GM12878 (cell line): ENCODE results near the gene TOR1B. TPM values are rescaled to one million over a fixed set of nuclear protein-coding genes. Genes with fewer than 3 reads are reported as not detected.

Experiments used
- ATAC-seq: fragments of 200-7000 bp; cut with Tn5 transposase; 3 replicates; pipeline ENCODE4 v1.9.1; 2020; ENCODE audit warnings: mild to moderate bottlenecking, moderate library complexity
- BruUV-seq: library from RNA; stranded (reverse); fragments of 400-500 nt; replicated peaks from 2 replicates; lab custom pipeline; 2021; lab: Mats Ljungman, UMichigan
- CTCF ChIA-PET: fragments of 300-600 bp; sonication (Branson Sonifier 250); formaldehyde crosslinking; extraction: SDS; loops from one replicate; lab custom pipeline; 2021; ENCODE audit warnings: inconsistent platforms; lab: Yijun Ruan, JAX
- POLR2A ChIA-PET: fragments of 350-600 bp; formaldehyde crosslinking; extraction: SDS; loops from one replicate; lab custom pipeline; 2021; ENCODE audit warnings: inconsistent platforms; lab: Charles Lee
- RAD21 ChIA-PET: fragments of 300-600 bp; sonication (Branson Sonifier 250); formaldehyde crosslinking; loops from one replicate; lab custom pipeline; 2023; ENCODE audit warnings: antibody characterized with exemption; ENCODE audit not compliant: unreplicated experiment; lab: Charles Lee
- SMC1A ChIA-PET: fragments of 300-600 bp; sonication (Branson Sonifier 250); formaldehyde crosslinking; loops from one replicate; lab custom pipeline; 2023; ENCODE audit not compliant: unreplicated experiment, uncharacterized antibody; lab: Charles Lee
- DNase-seq: peaks from one replicate; pipeline ENCODE4 v3.0.0-alpha.2; 2011; ENCODE audit warnings: low read depth, low spot score
- FAIRE-seq: peaks from 3 replicates; lab custom pipeline; 2011; peaks lifted over from hg19 to GRCh38; lab: Jason Lieb, UNC
- H2AFZ ChIP-seq: 2 replicates; pipeline ENCODE4 v1.6.0; 2011; ENCODE audit warnings: low read depth, low read length, control low read depth; ENCODE audit not compliant: control insufficient read depth
- H3K27ac ChIP-seq: 2 replicates; pipeline ENCODE4 v1.5.1; 2011; ENCODE audit warnings: control low read depth; ENCODE audit not compliant: control insufficient read depth, insufficient read depth
- H3K27me3 ChIP-seq, 2 experiments: replicated peaks in 1 of 2; 2 replicates each; pipeline versions ENCODE4 v1.6.0 to v1.6.1; 2011; ENCODE audit warnings: low read length in 1 of 2; ENCODE audit not compliant: control insufficient read depth in 2 of 2, insufficient read depth in 2 of 2
- H3K36me3 ChIP-seq, 2 experiments: 2 replicates each; pipeline ENCODE4 v1.5.1; 2011; ENCODE audit warnings: low read length in 1 of 2; ENCODE audit not compliant: control insufficient read depth in 2 of 2, insufficient read depth in 2 of 2
- H3K4me1 ChIP-seq: 2 replicates; pipeline ENCODE4 v1.6.1; 2011; ENCODE audit warnings: mild to moderate bottlenecking, low read length, moderate library complexity, mixed read lengths; ENCODE audit not compliant: control insufficient read depth, insufficient read depth
- H3K4me2 ChIP-seq: 2 replicates; pipeline ENCODE4 v1.6.0; 2011; ENCODE audit warnings: control low read depth; ENCODE audit not compliant: control insufficient read depth, insufficient read depth
- H3K4me3 ChIP-seq: fragments of 200-600 bp; sonication (generic); 2 replicates; pipeline ENCODE4 v1.5.1; 2016
- H3K79me2 ChIP-seq: 2 replicates; pipeline ENCODE4 v1.6.0; 2011; ENCODE audit warnings: low read length; ENCODE audit not compliant: control insufficient read depth, insufficient read depth
- H3K9ac ChIP-seq: 2 replicates; pipeline ENCODE4 v1.8.0; 2011; ENCODE audit warnings: low read length, control low read depth, mixed read lengths; ENCODE audit not compliant: control insufficient read depth, insufficient read depth
- H3K9me3 ChIP-seq: replicated peaks from 3 replicates; pipeline ENCODE4 v1.5.1; 2011; ENCODE audit warnings: mild to moderate bottlenecking, low read length; ENCODE audit not compliant: control insufficient read depth, insufficient read depth
- H4K20me1 ChIP-seq: 2 replicates; pipeline ENCODE4 v1.6.0; 2011; ENCODE audit not compliant: control insufficient read depth, insufficient read depth
- CREM ChIP-seq: IDR thresholded peaks from 2 replicates; pipeline ENCODE4 v1.6.1; 2014; ENCODE audit warnings: antibody characterized with exemption, low read depth
- CUX1 ChIP-seq: IDR thresholded peaks from 2 replicates; pipeline ENCODE4 v1.6.1; 2012; ENCODE audit warnings: improper control_type of control experiment, low read depth, low read length; ENCODE audit not compliant: insufficient replicate concordance
- E4F1 ChIP-seq: fragments of 450-650 bp; IDR thresholded peaks from 2 replicates; pipeline ENCODE4 v1.6.1; 2018; ENCODE audit warnings: borderline replicate concordance, mild to moderate bottlenecking; ENCODE audit not compliant: partially characterized antibody
- IKZF2 ChIP-seq, 2 experiments: fragments of 450-650 bp; IDR thresholded peaks; 2 replicates each; pipeline ENCODE4 v1.6.1; 2017; ENCODE audit warnings: mild to moderate bottlenecking in 2 of 2, moderate library complexity in 2 of 2
- MEF2B ChIP-seq: fragments of 450-650 bp; IDR thresholded peaks from 2 replicates; pipeline ENCODE4 v1.6.1; 2018; ENCODE audit warnings: mild to moderate bottlenecking, moderate library complexity; ENCODE audit not compliant: partially characterized antibody, poor library complexity, severe bottlenecking
- NR2C1 ChIP-seq: fragments of 450-650 bp; IDR thresholded peaks from 2 replicates; pipeline ENCODE4 v1.6.1; 2017; ENCODE audit warnings: antibody characterized with exemption, mild to moderate bottlenecking, moderate library complexity
- SP1 ChIP-seq: IDR thresholded peaks from one replicate; pipeline ENCODE4 v1.6.1; 2011; ENCODE audit warnings: low read depth, low read length
- SUPT20H ChIP-seq: IDR thresholded peaks from 2 replicates; pipeline ENCODE4 v1.6.1; 2011; ENCODE audit warnings: low read depth, mild to moderate bottlenecking, low read length, moderate library complexity, borderline replicate concordance; ENCODE audit not compliant: control insufficient read depth
- ZNF687 ChIP-seq: fragments of 450-650 bp; IDR thresholded peaks from 2 replicates; pipeline ENCODE4 v1.6.1; 2017; ENCODE audit warnings: mild to moderate bottlenecking, moderate library complexity
- ZZZ3 ChIP-seq: IDR thresholded peaks from 2 replicates; pipeline ENCODE4 v1.6.1; 2011; ENCODE audit warnings: low read depth; ENCODE audit not compliant: control insufficient read depth, insufficient read length
- WGBS: methylation state at CpG from one replicate; pipeline ENCODE4 v1.1.6; 2016; ENCODE audit warnings: low lambda C conversion rate; ENCODE audit not compliant: insufficient replicate concordance, insufficient coverage; ENCODE audit errors: missing lambda C conversion rate; 5-methylcytosine and 5-hydroxymethylcytosine counted together
- in situ Hi-C: fragments of 300-500 bp; cut with MboI; formaldehyde crosslinking; loops from 9 replicates; pipeline ENCODE4 v1.14.3; 2018; ENCODE audit warnings: mixed read lengths
- intact Hi-C: fragments of 100-400 bp; cut with micrococcal nuclease; formaldehyde crosslinking; loops from one replicate; pipeline ENCODE4 v1.14.2; 2022; ENCODE audit not compliant: unreplicated experiment
- polyA plus RNA-seq, 11 experiments: library from polyadenylated mRNA; depleted of rRNA in 4 of 11; unstranded in 6 of 11; stranded (reverse) in 5 of 11; fragments of >200 nt; fragmentation: Nextera tagmentation in 4 of 11; fragmentation: Illumina TruSeq in 1 of 11; extraction: Ambion mirVana in 4 of 11; extraction: Trizol in 1 of 11; gene quantifications; 1 replicate in 1 of 11; 2 replicates in 10 of 11; pipeline versions ENCODE4 v1.2.1 to v1.2.3, GENCODE V29; 2011 to 2016; ENCODE audit warnings: inconsistent platforms in 2 of 11, missing spikeins in 2 of 11, low read depth in 1 of 11
- total RNA-seq, 4 experiments: library from RNA; depleted of rRNA in 3 of 4; stranded (reverse); fragments of >200 nt in 3 of 4; fragmentation: Illumina TruSeq in 1 of 4; extraction: Trizol in 1 of 4; gene quantifications; 2 replicates each; pipeline versions ENCODE4 v1.2.1 to v1.2.3, GENCODE V29; 2013 to 2021

TOR1B gene
- total and polyA plus RNA-seq, 10 of the 15 experiments (the other 5 are each of a cell fraction or from before 2014, with no cell fraction given) = 1.8 to 17.5 (median 9.9) TPM

GRCh38 chr9:129853614-129854013 lies 50.6 kb downstream of the TOR1B start (continued):
- TF ChIP-seq ZNF687 = no peak
- TF ChIP-seq SP1 = no peak
- TF ChIP-seq ZZZ3 = no peak

GRCh38 chr9:129854588-129855110 lies 51.7 kb downstream of the TOR1B start:
- no peak overlapping the region for H2AFZ ChIP-seq
- H3K9me3 ChIP-seq = no peaks in the 10 kb centered on the region
- FAIRE-seq (no peak), DNase-seq (no peak), ATAC-seq (no peak)
- no peaks in the 10 kb centered on the region for H3K27me3 ChIP-seq
- ChIA-PET SMC1A (interaction anchor here (0.6 kb wide), 1 partner anchor 475 kb away, joined by 3 read pairs; no protein-coding TSS in a partner anchor), RAD21 (no interaction called here), CTCF (interaction anchor here (1.2 kb wide), 1 partner anchor 11 kb away, joined by 3 read pairs; no protein-coding TSS in a partner anchor), POLR2A (no interaction called here)
- H3K27ac ChIP-seq = no peak overlapping the region
- in situ Hi-C loops = no loop called here
- no peaks in the 10 kb centered on the region for H3K79me2 ChIP-seq
- peaks cover 0 to 8% of the 10 kb centered on the region in 2 experiments; a peak in 3 of 4 replicates for H3K36me3 ChIP-seq
- intact Hi-C loops = no loop called here
- H3K4me3 ChIP-seq = no peak overlapping the region
- no peak overlapping the region for H3K9ac ChIP-seq
- no TSS peak for BruUV-seq
- H3K4me1 ChIP-seq = no peaks in the 10 kb centered on the region
- H3K4me2 ChIP-seq = no peak overlapping the region
- 97% methylated on average over 4 of the region's 4 CpGs for WGBS
- H4K20me1 ChIP-seq = no peaks in the 10 kb centered on the region
- TF ChIP-seq IKZF2 (IDR thresholded peaks at IDR 0.05) (no peak), SUPT20H (no peak), NR2C1 (no peak), MEF2B (no peak), CREM (no peak), E4F1 (no peak), CUX1 (no peak)
